Liver (tissue), 9 donors: ENCODE results near the gene ARMH1. TPM values are rescaled to one million over a fixed set of nuclear protein-coding genes. Genes with fewer than 3 reads are reported as not detected.

Experiments used
- DNase-seq: peaks from one replicate; pipeline ENCODE4 v3.0.0-alpha.2; 2017; ENCODE audit warnings: low spot score
- H3K27ac ChIP-seq, 2 donors: one replicate each; pipeline ENCODE4 v1.7.0; 2013; ENCODE audit warnings: inconsistent platforms in 2 of 2, low read length in 2 of 2, control low read depth in 1 of 2, low read depth in 1 of 2, mild to moderate bottlenecking in 1 of 2
- H3K27me3 ChIP-seq, 4 donors: one replicate each; pipeline versions ENCODE4 v1.6.1 to v1.7.0; 2013; ENCODE audit warnings: low read length in 3 of 4, inconsistent platforms in 1 of 4, mild to moderate bottlenecking in 1 of 4, moderate library complexity in 1 of 4; ENCODE audit not compliant: control insufficient read depth in 4 of 4, insufficient read depth in 4 of 4
- H3K36me3 ChIP-seq, 4 donors: one replicate each; pipeline versions ENCODE4 v1.6.1 to v1.7.0; 2013; ENCODE audit warnings: low read length in 3 of 4, mild to moderate bottlenecking in 3 of 4, low read depth in 1 of 4, moderate library complexity in 1 of 4; ENCODE audit not compliant: control insufficient read depth in 4 of 4, insufficient read depth in 3 of 4
- H3K4me1 ChIP-seq, 4 donors: one replicate each; pipeline versions ENCODE4 v1.6.1 to v1.7.0; 2013; ENCODE audit warnings: low read length in 3 of 4, mild to moderate bottlenecking in 3 of 4, moderate library complexity in 1 of 4; ENCODE audit not compliant: control insufficient read depth in 4 of 4, insufficient read depth in 4 of 4
- H3K4me3 ChIP-seq, 3 donors: one replicate each; pipeline versions ENCODE4 v1.6.1 to v1.7.0; 2013; ENCODE audit warnings: low read length in 3 of 3, control low read depth in 1 of 3, low read depth in 1 of 3, mild to moderate bottlenecking in 1 of 3
- H3K9ac ChIP-seq, 2 donors: one replicate each; pipeline ENCODE4 v1.7.0; 2013; ENCODE audit warnings: low read length in 2 of 2, mild to moderate bottlenecking in 2 of 2, moderate library complexity in 2 of 2, control low read depth in 1 of 2, low read depth in 1 of 2
- H3K9me3 ChIP-seq, 4 donors: one replicate each; pipeline versions ENCODE4 v1.6.1 to v1.7.0; 2013; ENCODE audit warnings: low read length in 3 of 4; ENCODE audit not compliant: control insufficient read depth in 4 of 4
- EGR1 ChIP-seq, 2 donors: IDR thresholded peaks; 2 replicates each; pipeline ENCODE4 v1.6.1; 2016 to 2018; ENCODE audit warnings: antibody characterized with exemption in 2 of 2, low read depth in 2 of 2
- FOXA1 ChIP-seq: IDR thresholded peaks from 2 replicates; pipeline ENCODE4 v1.6.1; 2016; ENCODE audit warnings: antibody characterized with exemption
- FOXA2 ChIP-seq: IDR thresholded peaks from 2 replicates; pipeline ENCODE4 v1.6.1; 2016; ENCODE audit warnings: antibody characterized with exemption
- GABPA ChIP-seq, 2 donors: IDR thresholded peaks in 1 of 2; conservative IDR thresholded peaks in 1 of 2; 2 replicates each; pipeline ENCODE4 v1.6.1; 2016; ENCODE audit warnings: antibody characterized with exemption in 2 of 2, mild to moderate bottlenecking in 1 of 2, moderate library complexity in 1 of 2
- HNF4A ChIP-seq, 2 donors: conservative IDR thresholded peaks; 2 replicates each; pipeline ENCODE4 v1.6.1; 2016; ENCODE audit warnings: antibody characterized with exemption in 2 of 2, mild to moderate bottlenecking in 2 of 2
- HNF4G ChIP-seq: IDR thresholded peaks from 2 replicates; pipeline ENCODE4 v1.6.1; 2016; ENCODE audit warnings: antibody characterized with exemption
- JUND ChIP-seq, 2 donors: IDR thresholded peaks; 2 replicates each; pipeline ENCODE4 v1.6.1; 2016; ENCODE audit warnings: antibody characterized with exemption in 2 of 2
- NR2F2 ChIP-seq: IDR thresholded peaks from 2 replicates; pipeline ENCODE4 v1.6.1; 2016; ENCODE audit warnings: antibody characterized with exemption
- RAD21 ChIP-seq, 2 donors: IDR thresholded peaks; 2 replicates each; pipeline ENCODE4 v1.6.1; 2016; ENCODE audit warnings: antibody characterized with exemption in 2 of 2, mild to moderate bottlenecking in 2 of 2
- RXRA ChIP-seq, 2 donors: IDR thresholded peaks; 2 replicates each; pipeline ENCODE4 v1.6.1; 2017 to 2018; ENCODE audit warnings: antibody characterized with exemption in 2 of 2, mild to moderate bottlenecking in 1 of 2
- SP1 ChIP-seq: IDR thresholded peaks from 2 replicates; pipeline ENCODE4 v1.6.1; 2018; ENCODE audit warnings: antibody characterized with exemption, mild to moderate bottlenecking
- TAF1 ChIP-seq: conservative IDR thresholded peaks from 2 replicates; pipeline ENCODE4 v1.6.1; 2016; ENCODE audit warnings: antibody characterized with exemption, mild to moderate bottlenecking
- YY1 ChIP-seq: IDR thresholded peaks from 2 replicates; pipeline ENCODE4 v1.6.1; 2016; ENCODE audit warnings: antibody characterized with exemption, mild to moderate bottlenecking
- WGBS: extraction: QIAGEN DNeasy Blood & Tissue Kit; methylation state at CpG from one replicate; pipeline ENCODE4 v1.1.7; 2013; 5-methylcytosine and 5-hydroxymethylcytosine counted together
- polyA plus RNA-seq, 2 donors: library from polyadenylated mRNA; stranded (reverse) in 1 of 2; unstranded in 1 of 2; fragments of 200-250 nt in 1 of 2; fragments of >200 nt in 1 of 2; fragmentation: Nextera tagmentation in 1 of 2; extraction: Ambion mirVana in 1 of 2; gene quantifications; one replicate each; pipeline versions ENCODE4 v1.2.1 to v1.2.3, GENCODE V29; 2013 to 2015
- total RNA-seq, 2 donors: library from RNA; depleted of rRNA; stranded (reverse); fragments of >200 nt; gene quantifications; one replicate each; pipeline ENCODE4 v1.2.3, GENCODE V29; 2014
- TF ChIP-seq, protein P1 (sequence below): fragments of 150-350 bp; IDR thresholded peaks from 2 replicates; pipeline ENCODE4 v1.5.1; 2017; ENCODE audit warnings: improper control_type of control experiment, low read depth, low read length; ENCODE audit not compliant: missing input control
- TF ChIP-seq, protein P2 (sequence below): IDR thresholded peaks from 2 replicates; pipeline ENCODE4 v1.6.1; 2016; ENCODE audit warnings: antibody characterized with exemption
- TF ChIP-seq, protein P3 (sequence below): IDR thresholded peaks from 2 replicates; pipeline ENCODE4 v1.6.1; 2016; ENCODE audit warnings: antibody characterized with exemption
- TF ChIP-seq, protein P4 (sequence below): IDR thresholded peaks from 2 replicates; pipeline ENCODE4 v1.6.1; 2016; ENCODE audit warnings: antibody characterized with exemption, mild to moderate bottlenecking
- TF ChIP-seq, protein P5 (sequence below): IDR thresholded peaks from 2 replicates; pipeline ENCODE4 v1.6.1; 2016; ENCODE audit warnings: antibody characterized with exemption
- donor health status: healthy.
- donor health status: healthy.
- donor health status: healthy.
- donor health status: healthy.
- donor health status: healthy.

ARMH1 gene
- total and polyA plus RNA-seq, 4 donors, result 2.2 to 20.3 (median 5.5) TPM

DNA sequence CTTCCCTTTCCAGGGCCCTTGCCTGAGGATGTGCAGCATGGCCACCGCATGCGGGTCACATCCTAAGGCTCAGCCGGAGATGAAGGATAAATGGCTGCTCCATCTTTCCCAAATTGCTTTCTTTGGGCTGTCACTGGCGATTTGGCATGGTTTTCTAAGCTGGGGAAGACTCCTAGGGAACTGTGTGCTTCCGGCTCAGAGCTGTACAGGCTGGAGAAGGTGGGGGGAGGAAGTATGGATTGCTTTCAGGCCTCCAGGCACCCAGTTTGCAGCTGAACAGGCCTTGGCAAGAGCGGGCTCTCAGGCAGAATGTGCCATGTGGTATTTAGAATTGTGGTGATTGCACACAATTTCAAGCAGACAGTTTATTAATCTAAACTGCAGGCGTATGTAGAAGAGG, 49.2 kb upstream of the ARMH1 start:
- Histone ChIP-seq H3K4me3 (no peak overlapping the region), H3K36me3 (no peaks in the 10 kb centered on the region), H3K9ac (no peak overlapping the region), H3K27me3 (no peaks in the 10 kb centered on the region), H3K27ac (no peak overlapping the region), H3K9me3 (no peaks in the 10 kb centered on the region), H3K4me1 (no peaks in the 10 kb centered on the region)
- DNase-seq, result no peak
- 91% methylated on average over 7 of the region's 7 CpGs for WGBS
- TF ChIP-seq YY1 (no peak), FOXA1 (no peak), RAD21 (IDR thresholded peaks at IDR 0.05) (no peak), HNF4G (no peak), GABPA (IDR thresholded peaks at IDR 0.05 in 1 of 2, conservative IDR thresholded peaks at IDR 0.05 in 1 of 2) (no peak), FOXA2 (no peak), TAF1 (no peak), SP1 (no peak), NR2F2 (no peak), RXRA (IDR thresholded peaks at IDR 0.05) (no peak), HNF4A (conservative IDR thresholded peaks at IDR 0.05) (no peak), JUND (IDR thresholded peaks at IDR 0.05) (no peak), EGR1 (IDR thresholded peaks at IDR 0.05; ENCODE audit: low read depth in 2 of 2) (no peak)
- TF ChIP-seq, protein P1, sequence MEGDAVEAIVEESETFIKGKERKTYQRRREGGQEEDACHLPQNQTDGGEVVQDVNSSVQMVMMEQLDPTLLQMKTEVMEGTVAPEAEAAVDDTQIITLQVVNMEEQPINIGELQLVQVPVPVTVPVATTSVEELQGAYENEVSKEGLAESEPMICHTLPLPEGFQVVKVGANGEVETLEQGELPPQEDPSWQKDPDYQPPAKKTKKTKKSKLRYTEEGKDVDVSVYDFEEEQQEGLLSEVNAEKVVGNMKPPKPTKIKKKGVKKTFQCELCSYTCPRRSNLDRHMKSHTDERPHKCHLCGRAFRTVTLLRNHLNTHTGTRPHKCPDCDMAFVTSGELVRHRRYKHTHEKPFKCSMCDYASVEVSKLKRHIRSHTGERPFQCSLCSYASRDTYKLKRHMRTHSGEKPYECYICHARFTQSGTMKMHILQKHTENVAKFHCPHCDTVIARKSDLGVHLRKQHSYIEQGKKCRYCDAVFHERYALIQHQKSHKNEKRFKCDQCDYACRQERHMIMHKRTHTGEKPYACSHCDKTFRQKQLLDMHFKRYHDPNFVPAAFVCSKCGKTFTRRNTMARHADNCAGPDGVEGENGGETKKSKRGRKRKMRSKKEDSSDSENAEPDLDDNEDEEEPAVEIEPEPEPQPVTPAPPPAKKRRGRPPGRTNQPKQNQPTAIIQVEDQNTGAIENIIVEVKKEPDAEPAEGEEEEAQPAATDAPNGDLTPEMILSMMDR, result no peak
- TF ChIP-seq, protein P2, sequence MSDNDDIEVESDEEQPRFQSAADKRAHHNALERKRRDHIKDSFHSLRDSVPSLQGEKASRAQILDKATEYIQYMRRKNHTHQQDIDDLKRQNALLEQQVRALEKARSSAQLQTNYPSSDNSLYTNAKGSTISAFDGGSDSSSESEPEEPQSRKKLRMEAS, result no peak
- TF ChIP-seq, protein P3, sequence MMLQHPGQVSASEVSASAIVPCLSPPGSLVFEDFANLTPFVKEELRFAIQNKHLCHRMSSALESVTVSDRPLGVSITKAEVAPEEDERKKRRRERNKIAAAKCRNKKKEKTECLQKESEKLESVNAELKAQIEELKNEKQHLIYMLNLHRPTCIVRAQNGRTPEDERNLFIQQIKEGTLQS, result no peak
- TF ChIP-seq, protein P4, sequence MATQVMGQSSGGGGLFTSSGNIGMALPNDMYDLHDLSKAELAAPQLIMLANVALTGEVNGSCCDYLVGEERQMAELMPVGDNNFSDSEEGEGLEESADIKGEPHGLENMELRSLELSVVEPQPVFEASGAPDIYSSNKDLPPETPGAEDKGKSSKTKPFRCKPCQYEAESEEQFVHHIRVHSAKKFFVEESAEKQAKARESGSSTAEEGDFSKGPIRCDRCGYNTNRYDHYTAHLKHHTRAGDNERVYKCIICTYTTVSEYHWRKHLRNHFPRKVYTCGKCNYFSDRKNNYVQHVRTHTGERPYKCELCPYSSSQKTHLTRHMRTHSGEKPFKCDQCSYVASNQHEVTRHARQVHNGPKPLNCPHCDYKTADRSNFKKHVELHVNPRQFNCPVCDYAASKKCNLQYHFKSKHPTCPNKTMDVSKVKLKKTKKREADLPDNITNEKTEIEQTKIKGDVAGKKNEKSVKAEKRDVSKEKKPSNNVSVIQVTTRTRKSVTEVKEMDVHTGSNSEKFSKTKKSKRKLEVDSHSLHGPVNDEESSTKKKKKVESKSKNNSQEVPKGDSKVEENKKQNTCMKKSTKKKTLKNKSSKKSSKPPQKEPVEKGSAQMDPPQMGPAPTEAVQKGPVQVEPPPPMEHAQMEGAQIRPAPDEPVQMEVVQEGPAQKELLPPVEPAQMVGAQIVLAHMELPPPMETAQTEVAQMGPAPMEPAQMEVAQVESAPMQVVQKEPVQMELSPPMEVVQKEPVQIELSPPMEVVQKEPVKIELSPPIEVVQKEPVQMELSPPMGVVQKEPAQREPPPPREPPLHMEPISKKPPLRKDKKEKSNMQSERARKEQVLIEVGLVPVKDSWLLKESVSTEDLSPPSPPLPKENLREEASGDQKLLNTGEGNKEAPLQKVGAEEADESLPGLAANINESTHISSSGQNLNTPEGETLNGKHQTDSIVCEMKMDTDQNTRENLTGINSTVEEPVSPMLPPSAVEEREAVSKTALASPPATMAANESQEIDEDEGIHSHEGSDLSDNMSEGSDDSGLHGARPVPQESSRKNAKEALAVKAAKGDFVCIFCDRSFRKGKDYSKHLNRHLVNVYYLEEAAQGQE, result no peak
- TF ChIP-seq, protein P5, sequence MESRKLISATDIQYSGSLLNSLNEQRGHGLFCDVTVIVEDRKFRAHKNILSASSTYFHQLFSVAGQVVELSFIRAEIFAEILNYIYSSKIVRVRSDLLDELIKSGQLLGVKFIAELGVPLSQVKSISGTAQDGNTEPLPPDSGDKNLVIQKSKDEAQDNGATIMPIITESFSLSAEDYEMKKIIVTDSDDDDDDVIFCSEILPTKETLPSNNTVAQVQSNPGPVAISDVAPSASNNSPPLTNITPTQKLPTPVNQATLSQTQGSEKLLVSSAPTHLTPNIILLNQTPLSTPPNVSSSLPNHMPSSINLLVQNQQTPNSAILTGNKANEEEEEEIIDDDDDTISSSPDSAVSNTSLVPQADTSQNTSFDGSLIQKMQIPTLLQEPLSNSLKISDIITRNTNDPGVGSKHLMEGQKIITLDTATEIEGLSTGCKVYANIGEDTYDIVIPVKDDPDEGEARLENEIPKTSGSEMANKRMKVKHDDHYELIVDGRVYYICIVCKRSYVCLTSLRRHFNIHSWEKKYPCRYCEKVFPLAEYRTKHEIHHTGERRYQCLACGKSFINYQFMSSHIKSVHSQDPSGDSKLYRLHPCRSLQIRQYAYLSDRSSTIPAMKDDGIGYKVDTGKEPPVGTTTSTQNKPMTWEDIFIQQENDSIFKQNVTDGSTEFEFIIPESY, result no peak
